ENCODE data around the gene PMPCA.

GRCh38 chr9:136402067-136402466 is 8.4 kb upstream of the PMPCA start:
- no peak for TF ChIP-seq SIN3A (IDR thresholded peaks at IDR 0.05; ENCODE audit: borderline replicate concordance, low read depth, low read length)
- TF ChIP-seq CHD2 (IDR thresholded peaks at IDR 0.05; ENCODE audit: low read length, partially characterized antibody) = no peak
- TF ChIP-seq TEAD4 (IDR thresholded peaks at IDR 0.05; ENCODE audit: borderline replicate concordance, insufficient read depth) = no peak
- TF ChIP-seq, protein P1, sequence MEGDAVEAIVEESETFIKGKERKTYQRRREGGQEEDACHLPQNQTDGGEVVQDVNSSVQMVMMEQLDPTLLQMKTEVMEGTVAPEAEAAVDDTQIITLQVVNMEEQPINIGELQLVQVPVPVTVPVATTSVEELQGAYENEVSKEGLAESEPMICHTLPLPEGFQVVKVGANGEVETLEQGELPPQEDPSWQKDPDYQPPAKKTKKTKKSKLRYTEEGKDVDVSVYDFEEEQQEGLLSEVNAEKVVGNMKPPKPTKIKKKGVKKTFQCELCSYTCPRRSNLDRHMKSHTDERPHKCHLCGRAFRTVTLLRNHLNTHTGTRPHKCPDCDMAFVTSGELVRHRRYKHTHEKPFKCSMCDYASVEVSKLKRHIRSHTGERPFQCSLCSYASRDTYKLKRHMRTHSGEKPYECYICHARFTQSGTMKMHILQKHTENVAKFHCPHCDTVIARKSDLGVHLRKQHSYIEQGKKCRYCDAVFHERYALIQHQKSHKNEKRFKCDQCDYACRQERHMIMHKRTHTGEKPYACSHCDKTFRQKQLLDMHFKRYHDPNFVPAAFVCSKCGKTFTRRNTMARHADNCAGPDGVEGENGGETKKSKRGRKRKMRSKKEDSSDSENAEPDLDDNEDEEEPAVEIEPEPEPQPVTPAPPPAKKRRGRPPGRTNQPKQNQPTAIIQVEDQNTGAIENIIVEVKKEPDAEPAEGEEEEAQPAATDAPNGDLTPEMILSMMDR (IDR thresholded peaks at IDR 0.05) = no peak
- TF ChIP-seq TAF1 (IDR thresholded peaks at IDR 0.05; ENCODE audit: borderline replicate concordance, low read depth, low read length) = no peak
- no peak for TF ChIP-seq FOSL2 (IDR thresholded peaks at IDR 0.05; ENCODE audit: borderline replicate concordance, low read depth)
- TF ChIP-seq GABPA (IDR thresholded peaks at IDR 0.05; ENCODE audit: low read depth) = no peak
- no peak for TF ChIP-seq YY1 (IDR thresholded peaks at IDR 0.05; ENCODE audit: low read depth)
- no peak for TF ChIP-seq EP300 (IDR thresholded peaks at IDR 0.05; ENCODE audit: borderline replicate concordance in 1 of 2, low read depth in 1 of 2, low read length in 1 of 2)
- no peak for TF ChIP-seq SMC3 (IDR thresholded peaks at IDR 0.05; ENCODE audit: low read depth, low read length)

Data from SK-N-SH (cell line).